ENCODE data around the gene PRR11.

DNA sequence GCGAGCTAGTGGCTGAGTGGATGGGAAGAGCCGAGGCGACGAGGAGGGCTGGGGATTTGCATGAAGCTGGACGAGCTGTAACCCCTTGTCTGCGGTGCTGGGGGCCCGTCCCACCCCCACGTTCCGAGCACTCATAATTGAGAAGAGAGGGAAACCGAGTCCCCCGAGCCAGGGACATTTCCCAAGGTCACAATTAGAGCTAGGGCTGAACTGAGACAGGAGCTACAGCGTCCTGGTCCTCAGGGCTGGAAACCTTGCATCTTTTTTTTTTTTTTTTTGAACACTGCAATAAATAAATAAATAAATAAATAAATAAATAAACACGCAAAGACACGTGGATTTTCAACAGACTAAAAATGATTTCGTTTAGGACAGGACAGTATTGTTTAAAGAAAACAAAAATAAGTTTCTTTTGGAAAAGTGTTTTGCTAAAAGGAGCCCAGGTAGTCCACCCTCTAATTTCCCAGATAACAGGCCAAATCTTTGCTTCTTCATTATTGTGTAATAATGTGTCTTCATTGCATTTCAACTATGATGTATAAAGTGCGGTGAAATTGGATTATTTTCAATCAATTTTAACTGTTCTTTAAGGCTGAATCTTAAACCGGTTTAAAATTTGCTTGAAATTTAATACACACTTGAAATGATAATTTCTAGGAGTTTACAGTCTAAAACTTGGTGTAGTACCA lies 65.8 kb downstream of the PRR11 start:
- TF ChIP-seq POLR2A (IDR thresholded peaks at IDR 0.05; ENCODE audit: low read depth, low read length) (no peak), SPI1 (IDR thresholded peaks at IDR 0.05; ENCODE audit: low read depth, low read length) (no peak)

Data from GM12891 (cell line).